B cell (primary cell): ENCODE results near the gene BBS7.

Experiments used
- EZH2 ChIP-seq: IDR thresholded peaks from 2 replicates; pipeline ENCODE4 v1.6.1; 2012; ENCODE audit warnings: borderline replicate concordance, low read depth, mild to moderate bottlenecking, moderate library complexity, low read length; ENCODE audit not compliant: insufficient read depth, poor library complexity, severe bottlenecking
- TF ChIP-seq, protein P1 (sequence below): fragments of 200-600 bp; IDR thresholded peaks from one replicate; pipeline ENCODE4 v1.8.0; 2022; ENCODE audit warnings: antibody characterized with exemption, mild to moderate bottlenecking

DNA sequence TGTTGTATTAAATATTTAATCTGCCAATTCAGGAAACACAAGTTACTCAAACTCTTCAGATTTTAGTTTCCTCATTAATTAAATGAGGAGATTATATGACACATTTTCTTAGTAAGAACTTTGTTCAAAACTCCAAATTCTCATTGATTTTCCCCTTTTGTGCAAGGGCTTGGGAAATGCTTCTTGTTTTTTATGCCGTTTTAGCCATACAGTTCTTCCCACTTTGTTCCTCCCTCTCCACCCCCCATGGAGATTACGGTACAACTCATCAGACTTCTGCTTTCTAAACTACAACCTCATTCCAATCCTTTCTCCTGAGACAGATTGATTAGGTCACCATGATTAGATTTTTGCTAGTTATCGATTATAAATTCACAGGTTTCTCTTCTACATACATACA lies 10.9 kb upstream of the BBS7 start:
- TF ChIP-seq, protein P1, sequence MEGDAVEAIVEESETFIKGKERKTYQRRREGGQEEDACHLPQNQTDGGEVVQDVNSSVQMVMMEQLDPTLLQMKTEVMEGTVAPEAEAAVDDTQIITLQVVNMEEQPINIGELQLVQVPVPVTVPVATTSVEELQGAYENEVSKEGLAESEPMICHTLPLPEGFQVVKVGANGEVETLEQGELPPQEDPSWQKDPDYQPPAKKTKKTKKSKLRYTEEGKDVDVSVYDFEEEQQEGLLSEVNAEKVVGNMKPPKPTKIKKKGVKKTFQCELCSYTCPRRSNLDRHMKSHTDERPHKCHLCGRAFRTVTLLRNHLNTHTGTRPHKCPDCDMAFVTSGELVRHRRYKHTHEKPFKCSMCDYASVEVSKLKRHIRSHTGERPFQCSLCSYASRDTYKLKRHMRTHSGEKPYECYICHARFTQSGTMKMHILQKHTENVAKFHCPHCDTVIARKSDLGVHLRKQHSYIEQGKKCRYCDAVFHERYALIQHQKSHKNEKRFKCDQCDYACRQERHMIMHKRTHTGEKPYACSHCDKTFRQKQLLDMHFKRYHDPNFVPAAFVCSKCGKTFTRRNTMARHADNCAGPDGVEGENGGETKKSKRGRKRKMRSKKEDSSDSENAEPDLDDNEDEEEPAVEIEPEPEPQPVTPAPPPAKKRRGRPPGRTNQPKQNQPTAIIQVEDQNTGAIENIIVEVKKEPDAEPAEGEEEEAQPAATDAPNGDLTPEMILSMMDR, result no peak
- TF ChIP-seq EZH2, result no peak
